ENCODE data around the gene PTGES2.

PTGES2 gene

GRCh38 chr9:128127568-128127989 lies at the start of gene PTGES2:
TSS of gene PTGES2 (minus strand) at chr9:128127729. CDS start at chr9:128127717, 12 bp downstream.
- peak; percentile 82 to 85 for DNase-seq

GRCh38 chr9:128175726-128176125 lies 48.2 kb upstream of the PTGES2 start:
- no peak for DNase-seq

GRCh38 chr9:128175102-128175563 lies 47.6 kb upstream of the PTGES2 start:
- no peak for DNase-seq

- no peak for DNase-seq
Observed at GRCh38 chr9:128174062-128174461, 46.5 kb upstream of the PTGES2 start.

GRCh38 chr9:128169925-128170324 lies 42.4 kb upstream of the PTGES2 start:
- DNase-seq: no peak

GRCh38 chr9:128169492-128169891 lies 42.0 kb upstream of the PTGES2 start:
- no peak for DNase-seq

GRCh38 chr9:128168731-128169308 lies 41.3 kb upstream of the PTGES2 start:
- DNase-seq: no peak

GRCh38 chr9:128167209-128167608 lies 39.7 kb upstream of the PTGES2 start:
- no peak for DNase-seq

- no peak for DNase-seq
Observed at GRCh38 chr9:128166169-128166568, 38.6 kb upstream of the PTGES2 start.

GRCh38 chr9:128164307-128164885 lies 36.9 kb upstream of the PTGES2 start:
- DNase-seq: no peak

GRCh38 chr9:128163523-128164306 lies 36.2 kb upstream of the PTGES2 start:
- DNase-seq: no peak

- no peak for DNase-seq
Observed at GRCh38 chr9:128163027-128163515, 35.5 kb upstream of the PTGES2 start.

- no peak for DNase-seq
Observed at GRCh38 chr9:128162215-128163026, 34.9 kb upstream of the PTGES2 start.

GRCh38 chr9:128161215-128161902 lies 33.8 kb upstream of the PTGES2 start:
- DNase-seq: no peak

GRCh38 chr9:128160603-128160987 lies 33.1 kb upstream of the PTGES2 start:
- DNase-seq: peak; percentile 64 to 69

- peak; percentile 94 to 97 for DNase-seq
Observed at GRCh38 chr9:128159784-128160602, 32.5 kb upstream of the PTGES2 start, which contains the start of gene BBLN. TSS of gene BBLN (plus strand) at chr9:128160265. CDS start at chr9:128160408, 143 bp downstream.

- DNase-seq: peak; percentile 44 to 46
Observed at GRCh38 chr9:128159522-128159783, 31.9 kb upstream of the PTGES2 start.

GRCh38 chr9:128155736-128156500 lies 28.4 kb upstream of the PTGES2 start:
- DNase-seq: no peak

GRCh38 chr9:128153947-128154695 lies 26.6 kb upstream of the PTGES2 start:
- no peak for DNase-seq

All from stimulated activated CD4-positive, alpha-beta T cell treated with anti-CD3 and anti-CD28 coated beads, Interleukin-2, amount 100 ng/mL, for 24 hours (primary cell).